HEK293 (cell line): Measurements from ENCODE around the gene BTBD8.

Experiments used
- CTCF ChIA-PET: fragments of 350-600 bp; formaldehyde crosslinking; extraction: SDS; loops from one replicate; lab custom pipeline; 2021; ENCODE audit warnings: antibody characterized with exemption; lab: Yijun Ruan, JAX
- POLR2A ChIA-PET: fragments of 300-600 bp; formaldehyde crosslinking; extraction: SDS; loops from one replicate; lab custom pipeline; 2020; ENCODE audit warnings: antibody characterized with exemption, inconsistent platforms; lab: Yijun Ruan, JAX
- H3K27ac ChIP-seq: fragments of 200-500 bp; sonication (Bioruptor generic); 2 replicates; pipeline ENCODE4 v1.5.1; 2014; ENCODE audit warnings: low read depth, low read length, control low read depth, inconsistent platforms; ENCODE audit errors: extremely low read depth
- H3K36me3 ChIP-seq, 2 experiments: fragments of 200-500 bp in 1 of 2; sonication (Bioruptor generic) in 1 of 2; 1 replicate in 1 of 2; 2 replicates in 1 of 2; pipeline ENCODE4 v1.5.1; 2014 to 2017; ENCODE audit warnings: inconsistent platforms in 2 of 2, low read length in 2 of 2; ENCODE audit not compliant: control insufficient read depth in 2 of 2, insufficient read depth in 1 of 2
- H3K4me1 ChIP-seq: fragments of 200-500 bp; sonication (Bioruptor generic); 2 replicates; pipeline ENCODE4 v1.5.1; 2014; ENCODE audit warnings: mild to moderate bottlenecking, low read length, inconsistent platforms; ENCODE audit not compliant: control insufficient read depth, insufficient read depth
- H3K4me3 ChIP-seq: 2 replicates; pipeline ENCODE4 v1.5.1; 2011; ENCODE audit warnings: low read depth, mild to moderate bottlenecking, control low read depth, low read length, moderate library complexity
- H3K9me3 ChIP-seq: fragments of 200-500 bp; sonication (Bioruptor generic); 2 replicates; pipeline ENCODE4 v1.5.1; 2014; ENCODE audit warnings: low read depth, low read length, inconsistent platforms; ENCODE audit not compliant: control insufficient read depth, insufficient read depth
- GLIS1 ChIP-seq: fragments of 450-650 bp; formaldehyde crosslinking; IDR thresholded peaks from 2 replicates; pipeline ENCODE4 v1.5.1; 2016; ENCODE audit warnings: missing biosample characterization, missing genetic modification characterization
- IKZF3 ChIP-seq: fragments of 450-650 bp; IDR thresholded peaks from 2 replicates; pipeline ENCODE4 v1.5.0; 2018; ENCODE audit warnings: missing biosample characterization, mild to moderate bottlenecking, missing genetic modification characterization, moderate library complexity
- SCRT2 ChIP-seq: fragments of 450-650 bp; formaldehyde crosslinking; IDR thresholded peaks from 2 replicates; pipeline ENCODE4 v1.5.1; 2016; ENCODE audit warnings: missing biosample characterization, missing genetic modification characterization
- SP3 ChIP-seq: fragments of 450-650 bp; formaldehyde crosslinking; IDR thresholded peaks from 2 replicates; pipeline ENCODE4 v1.5.1; 2016; ENCODE audit warnings: missing biosample characterization, missing genetic modification characterization
- ZBTB1 ChIP-seq: fragments of 450-650 bp; formaldehyde crosslinking; IDR thresholded peaks from 2 replicates; pipeline ENCODE4 v1.5.1; 2016; ENCODE audit warnings: missing biosample characterization, missing genetic modification characterization
- ZEB2 ChIP-seq: fragments of 450-650 bp; formaldehyde crosslinking; IDR thresholded peaks from 2 replicates; pipeline ENCODE4 v1.5.1; 2016; ENCODE audit warnings: missing biosample characterization, missing genetic modification characterization
- ZNF10 ChIP-seq: fragments of 450-650 bp; formaldehyde crosslinking; IDR thresholded peaks from 2 replicates; pipeline ENCODE4 v1.5.1; 2017; ENCODE audit warnings: missing biosample characterization, missing genetic modification characterization
- ZNF132 ChIP-seq: fragments of 450-650 bp; formaldehyde crosslinking; IDR thresholded peaks from 2 replicates; pipeline ENCODE4 v1.5.1; 2017; ENCODE audit warnings: missing biosample characterization, missing genetic modification characterization, borderline replicate concordance
- ZNF133 ChIP-seq: fragments of 450-650 bp; formaldehyde crosslinking; IDR thresholded peaks from 2 replicates; pipeline ENCODE4 v1.5.1; 2016; ENCODE audit warnings: missing biosample characterization, missing genetic modification characterization
- ZNF140 ChIP-seq: fragments of 450-650 bp; formaldehyde crosslinking; IDR thresholded peaks from 2 replicates; pipeline ENCODE4 v1.5.1; 2016; ENCODE audit warnings: missing biosample characterization, missing genetic modification characterization
- ZNF16 ChIP-seq: fragments of 450-650 bp; formaldehyde crosslinking; IDR thresholded peaks from 2 replicates; pipeline ENCODE4 v1.5.1; 2016; ENCODE audit warnings: low read depth, missing biosample characterization, missing genetic modification characterization
- ZNF266 ChIP-seq: fragments of 450-650 bp; formaldehyde crosslinking; IDR thresholded peaks from 2 replicates; pipeline ENCODE4 v1.5.1; 2016; ENCODE audit warnings: missing biosample characterization, missing genetic modification characterization, low read depth
- ZNF324 ChIP-seq: fragments of 450-650 bp; formaldehyde crosslinking; IDR thresholded peaks from 2 replicates; pipeline ENCODE4 v1.5.1; 2016; ENCODE audit warnings: missing biosample characterization, missing genetic modification characterization
- ZNF335 ChIP-seq: fragments of 450-650 bp; formaldehyde crosslinking; conservative IDR thresholded peaks from 2 replicates; pipeline ENCODE4 v1.5.1; 2016; ENCODE audit warnings: missing biosample characterization, missing genetic modification characterization
- ZNF341 ChIP-seq: fragments of 450-650 bp; formaldehyde crosslinking; IDR thresholded peaks from 2 replicates; pipeline ENCODE4; 2016; ENCODE audit warnings: low read depth, missing biosample characterization, missing genetic modification characterization
- ZNF404 ChIP-seq: fragments of 450-650 bp; formaldehyde crosslinking; IDR thresholded peaks from 2 replicates; pipeline ENCODE4 v1.5.1; 2017; ENCODE audit warnings: missing biosample characterization, missing genetic modification characterization
- ZNF473 ChIP-seq: fragments of 450-650 bp; formaldehyde crosslinking; IDR thresholded peaks from 2 replicates; pipeline ENCODE4 v1.5.1; 2017; ENCODE audit warnings: missing biosample characterization, missing genetic modification characterization
- ZNF529 ChIP-seq: fragments of 450-650 bp; formaldehyde crosslinking; IDR thresholded peaks from 2 replicates; pipeline ENCODE4 v1.5.1; 2017; ENCODE audit warnings: missing genetic modification characterization, missing biosample characterization; ENCODE audit not compliant: insufficient replicate concordance
- ZNF548 ChIP-seq: fragments of 450-650 bp; formaldehyde crosslinking; IDR thresholded peaks from 2 replicates; pipeline ENCODE4 v1.5.1; 2016; ENCODE audit warnings: missing biosample characterization, missing genetic modification characterization
- ZNF571 ChIP-seq: fragments of 450-650 bp; formaldehyde crosslinking; IDR thresholded peaks from 2 replicates; pipeline ENCODE4 v1.5.0; 2017; ENCODE audit warnings: missing biosample characterization, missing genetic modification characterization
- ZNF610 ChIP-seq: fragments of 450-650 bp; formaldehyde crosslinking; IDR thresholded peaks from 2 replicates; pipeline ENCODE4 v1.5.1; 2016; ENCODE audit warnings: missing biosample characterization, missing genetic modification characterization, borderline replicate concordance
- ZNF670 ChIP-seq: fragments of 450-650 bp; formaldehyde crosslinking; IDR thresholded peaks from 2 replicates; pipeline ENCODE4 v1.5.1; 2016; ENCODE audit warnings: missing biosample characterization, missing genetic modification characterization, low read depth
- ZNF692 ChIP-seq: fragments of 450-650 bp; formaldehyde crosslinking; IDR thresholded peaks from 2 replicates; pipeline ENCODE4 v1.5.1; 2016; ENCODE audit warnings: missing biosample characterization, missing genetic modification characterization
- ZNF791 ChIP-seq: fragments of 450-650 bp; formaldehyde crosslinking; IDR thresholded peaks from 2 replicates; pipeline ENCODE4 v1.5.1; 2016; ENCODE audit warnings: missing biosample characterization, missing genetic modification characterization
- ZNF792 ChIP-seq: fragments of 450-650 bp; formaldehyde crosslinking; IDR thresholded peaks from 2 replicates; pipeline ENCODE4 v1.5.1; 2016; ENCODE audit warnings: missing biosample characterization, missing genetic modification characterization
- ZSCAN30 ChIP-seq: fragments of 450-650 bp; IDR thresholded peaks from 2 replicates; pipeline ENCODE4 v1.5.1; 2018; ENCODE audit warnings: missing biosample characterization, mild to moderate bottlenecking, missing genetic modification characterization, moderate library complexity
- TF ChIP-seq, protein P1 (sequence below): IDR thresholded peaks from 2 replicates; pipeline ENCODE4 v1.6.1; 2011; ENCODE audit warnings: mild to moderate bottlenecking, low read depth, low read length, borderline replicate concordance

Gene BTBD8

GRCh38 chr1:92081031-92081430 lies 886 bp downstream of the BTBD8 start:
- ChIA-PET CTCF (interaction anchor here (0.6 to 0.7 kb wide), 3 partner anchors 9 to 211 kb away, joined by 3 to 6 read pairs (median 4); no protein-coding TSS in a partner anchor), POLR2A (interaction anchor here (1.1 to 1.5 kb wide), 2 partner anchors 19 to 50 kb away, joined by 3 to 4 read pairs; no protein-coding TSS in a partner anchor)
- TF ChIP-seq ZNF16 (tag by site-specific recombination) (peak; percentile 93; the same call in 1 of the 2 replicates), ZNF335 (tag by site-specific recombination) (peak; percentile 13), ZNF670 (tag by site-specific recombination) (no peak)
- Histone ChIP-seq H3K36me3 (no peaks in the 10 kb centered on the region), H3K27ac (peak overlapping the region; percentile 59; the same call in 1 of the 2 replicates), H3K4me1 (peaks cover 2% of the 10 kb centered on the region; the same call in 1 of the 2 replicates), H3K9me3 (no peaks in the 10 kb centered on the region), H3K4me3 (peak overlapping the region; percentile 88)

DNA sequence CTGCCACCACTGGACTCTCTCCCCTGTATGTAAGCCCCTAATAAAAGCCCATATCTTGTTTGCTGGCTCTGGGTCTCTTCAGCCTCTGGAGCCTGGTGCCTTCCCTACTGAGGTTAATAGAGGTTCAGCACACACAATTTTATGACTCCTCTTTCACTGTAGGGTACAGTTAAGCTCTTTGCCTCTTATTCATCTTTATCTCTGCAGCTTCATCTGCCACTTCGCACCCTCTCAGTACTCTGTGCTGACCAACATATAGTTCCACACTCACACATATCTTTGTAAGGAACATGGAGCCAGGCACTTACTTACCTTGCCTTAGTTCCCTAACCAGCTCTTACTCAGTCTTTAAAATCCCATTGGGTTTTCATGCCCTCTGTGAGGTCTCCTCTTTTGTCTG lies 4.5 kb downstream of the BTBD8 start:
- Histone ChIP-seq H3K27ac (no peak overlapping the region), H3K9me3 (no peaks in the 10 kb centered on the region)
- CTCF ChIA-PET, result no interaction called here
- TF ChIP-seq ZNF473 (tag by site-specific recombination), result no peak
- TF ChIP-seq, all 188 proteins: peak for 0
- Histone ChIP-seq H3K36me3 (no peaks in the 10 kb centered on the region), H3K4me1 (peaks cover 12% of the 10 kb centered on the region; the same call in 1 of the 2 replicates), H3K4me3 (no peak overlapping the region)
- POLR2A ChIA-PET, result no interaction called here

DNA sequence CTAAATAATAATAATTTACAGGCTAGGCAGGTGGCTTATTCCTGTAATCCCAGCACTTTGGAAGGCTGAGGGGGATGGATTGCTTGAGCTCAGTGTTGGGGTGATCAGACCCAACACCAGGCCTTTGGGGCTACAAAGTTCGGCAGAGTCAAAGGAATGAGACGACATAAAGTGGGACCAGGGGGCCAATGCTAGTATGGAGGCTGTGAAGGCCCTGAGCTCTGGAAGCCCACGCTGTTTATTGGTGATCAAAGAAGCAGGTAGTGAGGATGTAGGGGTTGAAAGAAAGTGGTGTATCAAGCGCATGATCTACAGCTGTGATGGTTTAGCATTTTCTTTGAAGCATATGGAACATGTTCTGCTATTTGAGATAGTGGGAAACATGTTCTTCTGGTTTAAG lies 5.6 kb downstream of the BTBD8 start:
- H3K4me3 ChIP-seq, result no peak overlapping the region
- H3K36me3 ChIP-seq, result no peaks in the 10 kb centered on the region
- CTCF ChIA-PET, result no interaction called here
- no peak overlapping the region for H3K27ac ChIP-seq
- peaks cover 12% of the 10 kb centered on the region; the same call in 1 of the 2 replicates for H3K4me1 ChIP-seq
- POLR2A ChIA-PET, result no interaction called here
- H3K9me3 ChIP-seq, result no peaks in the 10 kb centered on the region
- no peak for TF ChIP-seq ZNF792
- 0 out of 2 replicates have a peak, but pooled peaks have one; percentile 24 for TF ChIP-seq ZNF610 (tag by site-specific recombination)
- TF ChIP-seq, all 188 proteins: peak for 1

DNA sequence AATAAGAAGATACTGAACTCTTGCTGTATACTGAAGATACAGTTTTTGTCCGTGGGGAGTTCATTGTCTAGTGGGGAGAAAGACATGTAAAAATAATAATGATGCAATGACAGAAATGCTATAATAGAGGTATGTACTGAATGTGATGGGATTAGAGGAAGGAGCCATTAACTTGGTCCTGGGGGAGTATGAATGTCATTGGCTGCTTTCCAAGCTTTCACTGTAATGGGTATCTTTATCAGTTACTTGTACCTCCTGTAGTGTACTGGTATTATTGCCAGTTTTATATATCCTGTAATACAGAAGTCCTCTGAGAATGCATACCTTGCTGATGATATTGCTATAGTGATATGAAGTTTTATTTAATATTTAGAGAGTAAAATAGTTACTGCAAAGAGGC lies 7.4 kb downstream of the BTBD8 start:
- ChIA-PET POLR2A (no interaction called here), CTCF (no interaction called here)
- H3K27ac ChIP-seq, result no peak overlapping the region
- no peaks in the 10 kb centered on the region for H3K36me3 ChIP-seq
- H3K4me1 ChIP-seq, result peaks cover 9% of the 10 kb centered on the region; the same call in 1 of the 2 replicates
- H3K9me3 ChIP-seq, result no peaks in the 10 kb centered on the region
- H3K4me3 ChIP-seq, result no peak overlapping the region
- TF ChIP-seq ZNF571 (no peak), SCRT2 (no peak), ZNF10 (tag by site-specific recombination) (peak; percentile 60; the same call in 1 of the 2 replicates), ZNF341 (tag by site-specific recombination) (no peak), ZNF404 (tag by site-specific recombination) (no peak), ZNF266 (tag by site-specific recombination) (no peak), ZNF692 (tag by site-specific recombination) (peak; percentile 55; the same call in 1 of the 2 replicates), IKZF3 (tag by site-specific recombination) (peak; percentile 97), ZNF132 (tag by site-specific recombination) (no peak), ZNF140 (no peak), ZNF133 (tag by site-specific recombination) (no peak), ZNF324 (no peak), ZNF548 (tag by site-specific recombination) (no peak), ZNF529 (no peak), ZBTB1 (tag by site-specific recombination) (no peak), GLIS1 (tag by site-specific recombination) (peak; percentile 86), SP3 (tag by site-specific recombination) (no peak), ZEB2 (peak; percentile 88), ZNF791 (tag by site-specific recombination) (no peak), ZSCAN30 (tag by site-specific recombination) (peak; percentile 78)
- TF ChIP-seq, protein P1, sequence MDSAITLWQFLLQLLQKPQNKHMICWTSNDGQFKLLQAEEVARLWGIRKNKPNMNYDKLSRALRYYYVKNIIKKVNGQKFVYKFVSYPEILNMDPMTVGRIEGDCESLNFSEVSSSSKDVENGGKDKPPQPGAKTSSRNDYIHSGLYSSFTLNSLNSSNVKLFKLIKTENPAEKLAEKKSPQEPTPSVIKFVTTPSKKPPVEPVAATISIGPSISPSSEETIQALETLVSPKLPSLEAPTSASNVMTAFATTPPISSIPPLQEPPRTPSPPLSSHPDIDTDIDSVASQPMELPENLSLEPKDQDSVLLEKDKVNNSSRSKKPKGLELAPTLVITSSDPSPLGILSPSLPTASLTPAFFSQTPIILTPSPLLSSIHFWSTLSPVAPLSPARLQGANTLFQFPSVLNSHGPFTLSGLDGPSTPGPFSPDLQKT, result no peak
